CD4-positive, alpha-beta T cell treated with Interleukin-6 for 4 hours (primary cell): ENCODE data around the gene CDKN2B.

Experiments used
- DNase-seq: peaks from one replicate; pipeline ENCODE4 v3.0.0-alpha.2; 2020; ENCODE audit warnings: mixed read lengths

CDKN2B gene

DNA sequence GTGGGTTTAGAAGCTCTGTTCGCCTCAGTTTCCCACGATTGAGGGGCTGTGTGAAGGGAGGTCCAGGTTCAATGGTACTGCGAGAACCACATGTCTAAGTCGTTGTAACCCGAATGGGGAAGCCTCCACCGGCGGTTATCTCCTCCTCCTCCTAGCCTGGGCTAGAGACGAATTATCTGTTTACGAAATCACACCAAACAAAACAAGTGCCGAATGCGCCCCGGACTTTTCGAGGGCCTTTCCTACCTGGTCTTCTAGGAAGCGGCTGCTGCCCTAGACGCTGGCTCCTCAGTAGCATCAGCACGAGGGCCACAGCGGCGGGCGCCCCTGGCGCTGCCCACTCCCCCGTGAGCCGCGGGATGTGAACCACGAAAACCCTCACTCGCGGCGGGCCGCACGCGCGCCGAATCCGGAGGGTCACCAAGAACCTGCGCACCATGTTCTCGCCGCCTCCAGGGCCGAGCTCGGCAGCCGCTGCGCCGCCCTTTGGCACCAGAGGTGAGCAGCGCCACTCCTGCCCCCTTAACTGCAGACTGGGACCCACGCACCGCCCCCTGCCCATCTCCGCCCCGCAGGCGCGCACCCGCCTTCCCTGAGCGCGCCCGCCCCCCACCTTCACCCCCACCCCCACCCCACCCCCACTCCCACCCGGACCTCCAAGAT lies 15.1 kb downstream of the CDKN2B start, which contains the start of gene CDKN2A:
Gene CDKN2A, minus strand, starts transcription at position 500 of the 663 bp plus-strand sequence.
- peak; percentile 54 for DNase-seq

DNA sequence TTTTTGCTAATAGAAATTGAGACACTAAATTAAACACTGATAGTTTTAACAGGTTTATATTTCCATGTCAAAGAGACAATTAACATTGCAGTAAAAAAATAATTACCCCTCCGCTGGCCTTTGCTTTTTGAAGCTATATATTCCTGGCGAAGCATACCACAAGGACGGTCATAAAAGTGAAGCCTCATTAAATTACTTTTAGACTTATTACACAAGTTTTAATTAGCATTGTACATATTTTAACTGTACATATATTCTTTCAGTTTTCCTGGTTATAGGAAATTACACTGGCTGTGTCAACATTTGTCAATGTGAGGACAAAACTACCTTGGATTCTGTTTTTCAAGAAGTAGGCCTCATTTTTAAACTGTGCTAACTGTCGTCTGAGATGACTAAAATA lies 16.1 kb downstream of the CDKN2B start:
- DNase-seq = no peak

DNA sequence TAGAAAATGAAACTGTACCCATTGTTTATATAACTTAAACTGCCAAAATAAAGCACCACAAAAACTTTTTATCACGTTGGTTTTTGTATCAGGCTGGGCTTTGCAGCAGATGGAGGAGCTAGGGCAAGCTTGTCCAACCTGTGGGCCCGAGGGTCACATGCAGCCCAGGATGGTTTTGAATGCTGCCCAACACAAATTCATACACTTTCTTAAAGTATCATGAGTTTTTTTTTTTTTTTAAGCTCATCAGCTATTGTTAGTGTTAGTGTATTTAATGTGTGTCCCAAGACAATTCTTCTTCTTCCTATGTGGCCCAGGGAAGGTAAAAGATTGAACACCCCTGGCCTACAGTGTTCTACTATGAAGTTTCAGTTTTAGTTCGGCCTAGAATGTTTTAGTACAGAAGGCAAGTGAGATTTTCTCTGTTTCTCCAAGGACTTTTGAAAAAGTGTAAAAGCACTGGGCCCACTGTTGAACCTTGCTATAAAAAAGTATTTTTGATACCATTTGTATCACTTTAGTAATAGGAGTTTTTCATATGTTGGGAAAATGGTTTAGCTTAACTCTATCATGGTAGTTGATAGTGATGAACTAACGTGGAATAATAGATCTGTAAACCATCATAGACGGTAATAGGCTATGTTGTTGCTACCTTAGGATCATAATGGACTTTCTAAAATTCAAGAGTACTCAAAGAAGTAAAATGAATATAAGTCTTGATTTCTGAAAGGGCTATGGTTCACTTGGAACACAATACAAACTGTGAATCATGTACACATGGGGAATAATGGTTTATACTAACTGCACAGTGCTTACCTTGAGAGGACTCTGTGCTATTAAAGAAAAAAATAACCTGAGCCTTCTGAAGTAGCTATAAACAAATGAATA lies 17.8 kb downstream of the CDKN2B start:
- no peak for DNase-seq

DNA sequence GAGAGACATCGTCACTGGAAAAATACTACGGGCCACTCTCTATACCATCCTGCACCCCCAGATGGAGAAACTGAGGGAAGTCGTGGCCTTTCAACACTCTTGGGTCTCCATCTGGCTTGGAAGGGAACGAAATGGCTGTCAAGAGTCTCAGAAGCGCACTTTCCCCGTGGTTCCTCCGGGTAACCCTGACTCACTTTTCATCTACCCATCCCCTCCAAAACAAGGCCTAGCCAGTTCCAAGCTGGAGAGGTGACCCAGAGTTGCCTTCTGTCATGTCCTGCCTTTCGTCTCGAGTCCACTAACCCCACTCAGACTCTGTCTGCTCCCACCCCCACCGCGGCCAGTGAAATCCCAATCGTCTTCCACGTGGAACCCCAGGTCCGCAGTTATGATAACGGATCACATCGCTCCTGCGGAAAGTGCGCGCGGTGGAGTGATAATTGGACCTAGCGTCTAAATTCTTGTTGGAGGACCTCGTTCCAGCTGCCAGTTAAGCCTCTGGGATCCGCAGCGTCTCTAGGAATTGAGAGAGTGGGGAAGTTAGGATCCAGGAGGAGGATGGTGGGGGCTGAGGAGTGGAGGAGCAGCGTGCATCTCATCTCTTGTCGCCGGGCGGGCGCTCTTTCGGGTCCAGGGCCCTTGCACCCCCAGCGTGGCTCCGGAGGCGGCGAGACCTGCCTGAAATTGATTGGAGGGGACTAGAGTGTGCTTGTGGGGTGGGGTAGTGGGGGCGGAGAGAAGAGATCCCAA lies 19.5 kb downstream of the CDKN2B start:
- DNase-seq = no peak

DNA sequence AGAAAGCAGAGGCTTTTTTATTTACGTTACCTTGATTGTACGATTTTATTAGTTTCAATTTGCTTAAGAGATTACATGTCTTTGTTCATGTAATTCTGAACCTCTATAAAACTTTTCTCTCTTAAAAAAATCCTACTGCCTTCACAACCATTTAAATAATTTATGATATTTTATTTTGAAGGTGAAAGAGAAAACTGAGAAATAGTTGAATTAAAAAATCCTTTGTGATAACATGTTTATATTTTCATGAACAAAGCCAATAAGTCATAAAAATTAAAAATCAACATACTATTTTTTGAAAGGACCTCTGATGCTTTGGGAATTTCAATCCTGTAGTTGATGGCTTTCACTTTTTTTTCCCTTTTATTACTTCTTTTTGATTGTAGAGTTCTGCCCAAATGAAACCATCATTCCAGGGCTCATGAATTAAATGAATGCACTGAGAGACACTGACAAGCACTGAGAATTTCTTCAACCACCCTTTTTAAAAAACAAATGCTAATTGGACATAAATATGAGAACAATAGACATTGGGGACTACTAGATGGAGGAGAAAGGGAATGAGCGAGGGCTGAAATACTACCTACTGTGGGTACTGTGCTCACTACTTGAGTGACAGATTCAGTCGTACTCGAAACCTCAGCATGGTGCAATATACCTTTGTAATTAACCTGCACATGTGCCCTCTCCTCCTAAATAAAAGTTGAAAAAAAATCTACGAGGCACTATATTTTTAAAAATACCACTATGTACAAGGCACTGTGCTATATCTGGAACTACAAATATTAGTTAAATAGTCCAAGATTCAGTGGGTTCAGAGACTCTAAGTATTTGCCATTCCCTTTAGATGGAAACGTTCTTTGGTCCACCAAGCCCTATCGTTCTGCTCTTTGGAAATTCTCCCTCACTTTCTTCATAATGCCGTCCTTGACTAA lies 20.8 kb downstream of the CDKN2B start:
- DNase-seq = no peak

DNA sequence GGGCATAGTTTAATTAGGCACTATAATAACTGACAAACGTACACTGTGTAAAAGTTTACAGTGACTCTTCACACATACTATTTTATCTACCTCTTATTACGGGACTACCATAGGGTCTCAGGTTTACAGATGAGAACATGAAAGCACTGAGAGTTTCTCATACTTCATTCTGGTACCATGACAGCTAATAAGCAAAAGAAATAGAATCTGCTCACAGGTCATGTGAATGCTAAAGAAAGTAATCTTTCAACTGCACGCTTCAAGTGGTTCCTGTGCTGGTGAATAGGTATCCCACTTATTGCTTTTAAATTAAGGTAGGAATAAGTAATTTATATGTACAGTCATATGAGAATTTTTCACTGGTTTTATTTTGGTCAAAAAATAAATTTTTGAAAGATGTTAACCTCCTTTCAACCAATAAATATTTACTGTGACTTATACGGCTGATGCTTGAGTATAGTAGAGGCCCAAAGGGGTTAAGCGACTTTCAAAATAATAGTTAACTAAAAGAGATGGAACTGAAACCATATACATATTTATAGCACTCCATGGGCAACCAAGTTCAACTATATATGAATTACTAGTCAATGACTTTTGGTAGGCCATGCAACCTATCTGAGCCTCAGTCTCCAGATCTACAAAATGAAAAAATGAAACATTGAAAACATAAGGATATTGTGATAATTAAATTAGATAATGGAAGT lies 23.0 kb downstream of the CDKN2B start:
- DNase-seq = no peak

DNA sequence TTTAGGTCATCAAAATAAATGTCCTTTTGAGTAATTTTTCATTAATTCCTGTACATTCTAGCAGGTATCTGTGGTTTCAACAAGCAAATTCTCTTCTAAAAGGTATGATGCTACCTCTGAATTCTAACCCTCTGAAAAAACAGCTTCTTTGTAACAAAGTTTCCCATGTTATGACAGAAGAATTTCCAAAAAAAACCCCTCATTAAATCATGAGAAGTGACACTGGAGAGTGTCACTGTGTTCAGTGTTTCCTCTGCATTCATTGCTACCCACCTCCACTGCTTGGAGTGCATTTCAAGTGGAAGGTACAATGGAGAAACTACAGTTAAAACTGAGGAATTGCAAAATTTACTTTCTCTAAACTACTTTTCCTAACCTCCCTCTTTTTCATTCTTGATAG lies 25.0 kb downstream of the CDKN2B start:
- no peak for DNase-seq

DNA sequence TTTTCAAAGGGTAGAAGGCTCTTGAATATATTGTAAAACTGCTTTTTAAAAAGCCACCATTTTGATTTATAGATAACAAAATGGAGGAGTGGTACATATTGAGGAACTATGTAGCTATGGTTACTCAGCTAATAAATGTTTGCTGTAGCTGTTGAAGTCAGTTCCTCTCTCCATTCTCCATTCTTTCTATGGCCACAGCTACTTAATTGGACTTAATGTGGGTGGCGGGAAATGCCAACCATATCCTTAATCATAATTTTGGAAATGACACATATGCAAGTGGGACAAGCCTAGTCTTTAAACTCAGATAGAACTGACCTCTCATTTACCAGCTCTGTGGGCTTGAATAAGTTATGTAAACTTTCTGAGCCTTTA lies 25.6 kb downstream of the CDKN2B start:
- DNase-seq = no peak

DNA sequence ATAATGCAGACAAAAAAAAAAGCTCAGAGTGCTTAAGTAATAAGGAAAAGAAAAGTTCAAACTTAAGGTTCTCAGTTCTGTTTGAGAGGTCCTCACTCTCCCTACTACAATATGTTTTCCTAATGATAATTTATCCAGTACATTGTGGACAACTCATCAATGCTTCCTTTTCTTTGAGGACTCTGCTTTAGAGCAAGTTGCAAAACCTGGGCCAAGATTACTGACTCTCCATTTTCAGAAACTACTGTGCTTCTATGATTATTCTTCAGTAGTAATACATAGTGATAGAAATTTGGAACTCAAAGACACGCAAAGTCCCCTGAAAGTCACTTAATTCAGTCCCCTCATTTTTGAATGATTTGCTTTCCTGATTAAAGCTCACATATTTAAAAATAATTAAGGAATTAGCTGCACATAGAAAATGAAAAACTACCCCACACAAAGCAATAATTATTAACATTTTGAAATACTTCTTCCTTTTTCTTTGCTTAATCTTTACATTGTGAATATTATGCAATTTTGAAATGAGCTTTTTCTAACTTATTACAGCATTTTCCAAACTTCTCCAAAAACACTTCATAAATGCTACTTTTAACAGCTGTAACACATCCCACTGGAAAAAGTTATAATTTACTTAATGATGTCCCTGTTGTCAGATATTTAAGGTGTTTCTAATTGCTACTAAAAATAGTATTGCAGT lies 26.1 kb downstream of the CDKN2B start:
- DNase-seq = no peak

DNA sequence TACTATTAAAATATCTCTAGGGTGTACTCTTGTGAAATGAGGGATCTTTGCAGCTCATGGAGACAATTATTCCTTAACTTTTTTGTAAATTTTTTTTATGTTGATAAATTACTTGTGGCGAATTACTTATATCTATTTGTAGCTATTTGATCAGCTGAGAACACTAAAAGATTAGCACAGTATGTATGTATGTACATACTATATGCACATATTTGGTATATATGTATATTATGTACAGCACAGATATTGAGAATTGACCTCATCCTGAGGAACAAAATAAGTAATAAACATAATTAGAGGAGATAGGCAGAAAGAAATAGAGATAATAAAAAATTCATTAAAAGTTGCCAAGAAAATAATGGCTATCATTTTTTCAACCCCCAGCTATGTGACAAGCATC lies 26.7 kb downstream of the CDKN2B start:
- DNase-seq = no peak

DNA sequence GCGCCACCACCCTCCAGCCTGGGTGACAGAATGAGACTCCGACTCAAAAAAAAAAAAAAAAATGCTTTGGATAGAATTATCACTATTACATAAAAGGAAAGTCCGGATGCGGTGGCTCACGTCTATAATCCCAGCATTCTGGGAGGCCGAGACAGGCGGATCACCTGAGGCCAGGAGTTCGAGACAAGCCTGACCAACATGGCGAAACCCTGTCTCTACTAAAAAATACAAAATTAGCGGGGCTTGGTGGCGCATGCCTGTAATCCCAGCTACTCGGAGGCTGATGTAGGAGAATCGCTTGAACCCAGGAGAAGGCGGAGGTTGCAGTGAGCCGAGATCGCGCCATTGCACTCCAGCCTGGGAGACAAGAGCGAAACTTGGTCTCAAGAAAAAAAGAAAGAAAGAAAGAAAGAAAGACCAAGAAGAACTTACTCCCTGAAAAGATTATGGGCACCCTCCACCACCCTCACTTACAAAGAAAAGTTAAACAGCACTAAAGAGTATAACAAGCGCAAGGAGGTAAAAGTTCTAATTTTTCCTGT lies 32.7 kb downstream of the CDKN2B start:
- no peak for DNase-seq

DNA sequence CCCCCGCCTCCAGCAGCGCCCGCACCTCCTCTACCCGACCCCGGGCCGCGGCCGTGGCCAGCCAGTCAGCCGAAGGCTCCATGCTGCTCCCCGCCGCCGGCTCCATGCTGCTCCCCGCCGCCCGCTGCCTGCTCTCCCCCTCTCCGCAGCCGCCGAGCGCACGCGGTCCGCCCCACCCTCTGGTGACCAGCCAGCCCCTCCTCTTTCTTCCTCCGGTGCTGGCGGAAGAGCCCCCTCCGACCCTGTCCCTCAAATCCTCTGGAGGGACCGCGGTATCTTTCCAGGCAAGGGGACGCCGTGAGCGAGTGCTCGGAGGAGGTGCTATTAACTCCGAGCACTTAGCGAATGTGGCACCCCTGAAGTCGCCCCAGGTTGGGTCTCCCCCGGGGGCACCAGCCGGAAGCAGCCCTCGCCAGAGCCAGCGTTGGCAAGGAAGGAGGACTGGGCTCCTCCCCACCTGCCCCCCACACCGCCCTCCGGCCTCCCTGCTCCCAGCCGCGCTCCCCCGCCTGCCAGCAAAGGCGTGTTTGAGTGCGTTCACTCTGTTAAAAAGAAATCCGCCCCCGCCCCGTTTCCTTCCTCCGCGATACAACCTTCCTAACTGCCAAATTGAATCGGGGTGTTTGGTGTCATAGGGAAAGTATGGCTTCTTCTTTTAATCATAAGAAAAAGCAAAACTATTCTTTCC lies 34.2 kb downstream of the CDKN2B start:
- DNase-seq = peak; percentile 45

DNA sequence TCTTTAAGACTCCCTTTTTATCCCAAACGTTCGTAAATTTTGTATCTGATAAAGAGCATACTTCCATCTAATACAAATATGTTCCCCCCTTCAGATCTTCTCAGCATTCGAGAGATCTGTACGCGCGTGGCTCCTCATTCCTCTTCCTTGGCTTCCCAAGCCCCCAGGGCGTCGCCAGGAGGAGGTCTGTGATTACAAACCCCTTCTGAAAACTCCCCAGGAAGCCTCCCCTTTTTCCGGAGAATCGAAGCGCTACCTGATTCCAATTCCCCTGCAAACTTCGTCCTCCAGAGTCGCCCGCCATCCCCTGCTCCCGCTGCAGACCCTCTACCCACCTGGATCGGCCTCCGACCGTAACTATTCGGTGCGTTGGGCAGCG lies 34.8 kb downstream of the CDKN2B start:
- no peak for DNase-seq

DNA sequence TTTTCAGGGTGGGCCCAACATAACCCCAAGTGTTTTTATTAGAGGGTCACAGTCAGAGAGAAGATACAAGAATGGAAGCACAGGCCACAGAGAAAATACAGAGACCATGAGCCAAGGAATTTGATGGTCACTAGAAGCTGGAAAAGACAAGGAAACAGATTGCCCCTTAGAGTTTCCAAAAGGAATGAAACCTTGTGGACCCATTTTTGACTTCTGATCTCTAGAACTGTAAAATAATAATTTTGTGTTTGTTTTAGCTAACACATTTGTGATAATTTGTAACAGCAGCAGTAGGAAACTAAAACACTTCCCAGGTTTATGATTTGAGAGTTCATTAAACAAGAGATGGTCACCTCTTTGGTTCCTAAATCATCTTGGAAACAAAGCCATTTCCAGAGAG lies 36.7 kb downstream of the CDKN2B start:
- DNase-seq = no peak

DNA sequence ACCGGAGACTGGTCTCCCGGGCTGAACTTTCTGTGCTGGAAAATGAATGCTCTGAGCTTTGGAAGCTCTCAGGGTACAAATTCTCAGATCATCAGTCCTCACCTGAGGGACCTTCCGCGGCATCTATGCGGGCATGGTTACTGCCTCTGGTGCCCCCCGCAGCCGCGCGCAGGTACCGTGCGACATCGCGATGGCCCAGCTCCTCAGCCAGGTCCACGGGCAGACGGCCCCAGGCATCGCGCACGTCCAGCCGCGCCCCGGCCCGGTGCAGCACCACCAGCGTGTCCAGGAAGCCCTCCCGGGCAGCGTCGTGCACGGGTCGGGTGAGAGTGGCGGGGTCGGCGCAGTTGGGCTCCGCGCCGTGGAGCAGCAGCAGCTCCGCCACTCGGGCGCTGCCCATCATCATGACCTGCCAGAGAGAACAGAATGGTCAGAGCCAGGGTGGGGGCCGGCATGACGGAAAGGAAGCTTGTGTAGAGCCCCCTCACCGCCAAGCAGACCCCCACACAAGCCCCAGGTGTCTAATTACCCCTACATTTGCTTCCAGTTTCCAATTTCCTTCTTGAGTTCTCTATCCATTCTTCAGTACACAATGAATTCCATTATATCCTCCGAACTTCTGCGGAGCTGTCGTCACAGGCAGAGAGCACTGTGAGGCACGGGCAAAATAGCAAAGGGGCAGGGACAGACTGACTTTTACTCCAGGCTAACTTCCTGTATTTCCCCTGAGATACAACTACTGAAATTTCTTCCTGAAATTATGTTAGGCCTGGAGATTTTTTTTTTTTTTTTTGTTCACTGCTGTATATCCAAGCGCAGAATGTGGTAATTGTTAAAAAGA lies 38.1 kb downstream of the CDKN2B start:
- no peak for DNase-seq

DNA sequence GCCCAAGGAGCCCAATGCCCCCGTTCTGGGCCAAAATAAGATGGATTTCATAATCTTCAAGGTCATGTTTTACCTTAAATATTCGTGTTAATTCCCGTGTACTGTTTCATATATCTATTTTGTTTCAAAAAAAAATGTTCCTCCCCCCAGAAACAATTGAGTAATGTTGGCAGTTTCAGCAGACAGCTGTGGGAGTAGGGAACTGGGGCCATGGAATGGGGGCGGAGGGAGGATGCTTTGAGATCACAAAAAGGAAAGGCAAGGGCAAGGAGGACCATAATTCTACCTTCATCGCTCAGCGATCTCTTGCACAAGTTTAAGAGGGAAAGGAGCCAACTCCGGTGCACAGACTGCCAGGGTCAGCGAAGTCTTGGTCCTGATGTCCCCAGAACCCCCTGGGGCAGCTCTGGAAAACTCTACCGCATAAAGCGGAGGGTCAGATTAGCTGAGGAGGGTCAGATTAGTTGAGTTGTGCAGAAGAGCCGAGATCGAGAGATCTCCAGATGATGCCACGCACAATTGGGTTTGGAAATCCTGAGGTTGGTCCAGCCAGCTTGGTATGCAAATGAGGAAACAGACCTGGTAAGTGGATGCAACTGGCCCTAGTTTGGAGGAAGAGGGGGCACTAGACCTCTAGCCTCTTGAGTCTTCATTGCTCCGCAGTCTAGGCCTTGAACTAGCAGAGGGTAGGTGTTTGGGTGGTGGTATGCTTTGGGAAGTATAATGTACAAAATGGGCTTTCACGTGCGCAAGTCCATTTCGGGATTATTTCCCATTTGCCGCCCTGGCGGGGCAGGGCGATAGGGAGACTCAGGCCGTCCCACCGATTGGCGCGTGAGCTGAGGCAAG lies 38.9 kb downstream of the CDKN2B start:
- DNase-seq = no peak

DNA sequence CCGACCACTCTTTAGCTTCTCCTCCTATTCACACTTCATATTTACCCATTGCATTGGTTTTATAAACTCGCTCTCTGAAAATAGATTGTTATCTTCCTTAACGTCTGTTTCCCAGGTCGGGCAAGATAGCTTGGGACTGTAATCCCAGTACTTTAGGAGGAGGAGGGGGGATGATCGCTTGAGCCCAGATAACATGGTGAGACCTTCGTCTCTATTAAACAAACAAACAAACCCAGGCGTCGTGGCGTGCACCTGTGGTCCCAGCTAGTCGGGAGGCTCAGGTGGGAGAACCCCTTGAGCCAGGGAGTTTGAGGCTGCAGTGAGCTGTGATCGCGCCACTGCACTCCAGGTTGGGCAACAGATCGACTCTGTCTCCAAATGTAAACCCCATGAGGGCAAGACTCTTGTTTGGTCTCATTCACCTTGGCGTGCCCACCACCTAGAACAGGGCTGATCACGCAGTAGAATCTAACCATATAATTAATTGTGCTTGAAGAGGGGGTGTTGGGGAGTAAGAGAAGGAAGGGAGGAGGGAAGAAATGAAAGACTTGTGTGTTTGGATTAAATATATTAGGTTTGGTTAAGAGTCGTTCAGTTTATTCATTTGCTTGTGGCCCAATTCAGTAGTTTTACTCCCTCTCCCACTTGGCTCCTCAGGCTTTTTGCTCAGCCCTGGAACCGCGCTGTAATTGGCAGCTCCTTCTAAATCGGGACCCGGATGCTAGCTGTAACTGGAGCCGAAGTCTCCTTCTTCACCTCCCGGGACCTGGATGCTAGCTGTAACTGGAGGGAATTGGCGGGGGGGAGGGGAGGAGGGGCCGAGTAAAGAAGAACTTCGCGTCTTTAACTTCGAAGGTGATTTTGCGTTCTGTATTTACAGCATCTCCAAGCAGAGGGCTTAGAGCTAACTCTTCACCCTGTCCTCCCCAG lies 39.8 kb downstream of the CDKN2B start:
- no peak for DNase-seq
